Ovary (tissue), 3 donors: ENCODE measurements around the gene UGT1A10.

Source experiments
- EP300 ChIP-seq: sonication (generic); formaldehyde crosslinking; IDR thresholded peaks from one replicate; pipeline ENCODE4 v1.6.1; 2017; ENCODE audit warnings: antibody characterized with exemption
- POLR2A ChIP-seq: fragments of 450-650 bp; IDR thresholded peaks from one replicate; pipeline ENCODE4 v1.6.1; 2017; ENCODE audit warnings: antibody characterized with exemption, mild to moderate bottlenecking, moderate library complexity
- TF ChIP-seq, protein P1 (sequence below), 3 donors: fragments of 450-650 bp in 2 of 3; fragments of 200-600 bp in 1 of 3; IDR thresholded peaks; one replicate each; pipeline versions ENCODE4 v1.5.1 to v1.8.0; 2016 to 2022; ENCODE audit warnings: antibody characterized with exemption in 3 of 3, mild to moderate bottlenecking in 1 of 3
- donor health status: DM: no; HTN: no; CAD: no.

GRCh38 chr2:233639860-233640259 lies 3.6 kb downstream of the UGT1A10 start:
- TF ChIP-seq, protein P1, sequence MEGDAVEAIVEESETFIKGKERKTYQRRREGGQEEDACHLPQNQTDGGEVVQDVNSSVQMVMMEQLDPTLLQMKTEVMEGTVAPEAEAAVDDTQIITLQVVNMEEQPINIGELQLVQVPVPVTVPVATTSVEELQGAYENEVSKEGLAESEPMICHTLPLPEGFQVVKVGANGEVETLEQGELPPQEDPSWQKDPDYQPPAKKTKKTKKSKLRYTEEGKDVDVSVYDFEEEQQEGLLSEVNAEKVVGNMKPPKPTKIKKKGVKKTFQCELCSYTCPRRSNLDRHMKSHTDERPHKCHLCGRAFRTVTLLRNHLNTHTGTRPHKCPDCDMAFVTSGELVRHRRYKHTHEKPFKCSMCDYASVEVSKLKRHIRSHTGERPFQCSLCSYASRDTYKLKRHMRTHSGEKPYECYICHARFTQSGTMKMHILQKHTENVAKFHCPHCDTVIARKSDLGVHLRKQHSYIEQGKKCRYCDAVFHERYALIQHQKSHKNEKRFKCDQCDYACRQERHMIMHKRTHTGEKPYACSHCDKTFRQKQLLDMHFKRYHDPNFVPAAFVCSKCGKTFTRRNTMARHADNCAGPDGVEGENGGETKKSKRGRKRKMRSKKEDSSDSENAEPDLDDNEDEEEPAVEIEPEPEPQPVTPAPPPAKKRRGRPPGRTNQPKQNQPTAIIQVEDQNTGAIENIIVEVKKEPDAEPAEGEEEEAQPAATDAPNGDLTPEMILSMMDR (IDR thresholded peaks at IDR 0.05), result no peak
- TF ChIP-seq POLR2A (no peak), EP300 (no peak)
